Activated CD8-positive, alpha-beta memory T cell treated with anti-CD3 and anti-CD28 coated beads, Interleukin-2, amount 50 U/mL, for 24 hours (primary cell): ENCODE results near the gene MYRIP.
"Not testable (repeated sequence)": the region's sequence is repeated elsewhere in the genome, so short reads cannot be mapped to it uniquely, and the experiment has no call there.

Experiments
- DNase-seq: peaks from one replicate; pipeline ENCODE4 v3.0.0-alpha.2; 2020; ENCODE audit errors: extremely low read depth

MYRIP gene

DNA sequence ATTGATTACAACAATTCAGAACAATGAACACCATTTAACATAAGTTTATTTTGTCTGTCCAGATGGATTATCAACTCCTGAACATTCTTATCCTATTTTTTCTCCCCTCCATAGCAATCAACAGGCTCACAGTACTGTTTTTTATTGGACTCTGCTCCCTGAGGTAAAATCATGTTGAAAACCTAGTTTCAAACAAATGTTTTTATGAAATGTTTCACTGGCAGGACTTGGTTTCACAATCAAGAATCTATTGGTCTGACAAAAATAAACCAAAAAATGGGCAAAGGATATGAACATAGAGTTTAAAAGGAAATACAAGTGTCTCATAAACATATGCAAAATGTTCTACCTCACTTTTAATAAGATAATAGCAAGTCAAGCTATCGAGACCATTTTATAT is 2.6 kb upstream of the MYRIP start:
- no peak for DNase-seq

DNA sequence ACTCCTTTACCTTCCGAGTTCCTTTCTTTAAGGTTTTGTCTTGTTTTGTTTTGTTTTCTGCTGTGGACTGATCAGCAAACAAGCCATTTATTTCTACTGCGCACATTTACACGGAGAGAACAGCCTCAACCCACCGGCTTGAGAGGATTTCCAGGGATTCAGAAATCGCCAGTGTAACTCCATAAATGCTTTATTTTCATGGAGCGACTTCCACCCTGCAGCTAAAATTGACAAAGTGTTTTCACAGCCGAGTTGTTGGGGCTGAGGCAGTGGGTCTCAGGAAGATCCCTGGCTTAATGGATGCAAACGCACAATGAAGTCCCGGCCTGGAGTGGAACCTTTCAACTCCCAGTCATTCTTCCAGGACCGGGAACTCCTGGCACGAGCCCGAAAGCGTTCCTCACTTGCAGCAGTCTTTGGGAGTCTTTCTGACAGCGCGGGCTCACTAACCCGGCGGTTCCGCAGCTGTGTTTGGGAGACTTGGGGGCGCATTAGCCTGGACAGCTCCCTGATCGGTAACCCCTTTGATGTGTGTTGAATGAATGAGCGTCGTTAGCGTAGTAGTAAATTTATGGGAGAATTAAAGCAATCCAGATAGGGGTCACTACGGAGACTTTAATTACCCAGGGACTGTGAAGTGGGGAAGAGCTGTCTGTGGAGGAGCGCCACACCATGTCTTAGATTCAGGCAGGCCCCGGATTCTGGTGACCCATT is 785 bp upstream of the MYRIP start:
- DNase-seq, result no peak

DNA sequence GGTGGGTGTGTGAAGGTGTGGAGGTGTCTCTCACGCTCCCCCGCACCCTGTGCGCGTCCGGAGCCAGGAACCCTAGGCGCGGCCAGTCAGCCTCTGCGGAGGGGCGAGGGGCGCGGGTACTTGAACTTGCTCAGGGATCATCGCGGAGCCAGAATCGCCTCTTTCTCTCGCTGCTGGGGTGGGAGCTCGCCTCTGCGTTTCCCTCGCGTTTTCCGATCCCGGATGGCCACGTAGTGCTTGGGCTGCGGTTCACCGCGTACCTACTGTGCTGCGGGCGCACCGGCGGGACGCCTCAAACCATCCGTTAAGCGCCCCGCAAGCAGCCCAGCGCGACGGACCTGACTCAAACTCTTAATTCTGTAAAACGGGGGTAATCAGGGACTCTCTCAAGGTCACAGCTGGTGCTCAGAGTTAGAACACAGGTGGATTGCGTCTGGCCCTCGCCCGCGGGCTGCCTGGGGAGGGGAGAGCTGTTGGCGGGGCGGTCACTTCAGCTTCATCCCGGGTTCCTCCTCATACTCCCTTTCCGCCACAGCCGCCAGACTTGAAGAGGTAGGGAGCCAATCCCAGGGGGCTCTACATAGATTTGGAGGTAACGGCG is 686 bp downstream of the MYRIP start:
- no peak for DNase-seq

DNA sequence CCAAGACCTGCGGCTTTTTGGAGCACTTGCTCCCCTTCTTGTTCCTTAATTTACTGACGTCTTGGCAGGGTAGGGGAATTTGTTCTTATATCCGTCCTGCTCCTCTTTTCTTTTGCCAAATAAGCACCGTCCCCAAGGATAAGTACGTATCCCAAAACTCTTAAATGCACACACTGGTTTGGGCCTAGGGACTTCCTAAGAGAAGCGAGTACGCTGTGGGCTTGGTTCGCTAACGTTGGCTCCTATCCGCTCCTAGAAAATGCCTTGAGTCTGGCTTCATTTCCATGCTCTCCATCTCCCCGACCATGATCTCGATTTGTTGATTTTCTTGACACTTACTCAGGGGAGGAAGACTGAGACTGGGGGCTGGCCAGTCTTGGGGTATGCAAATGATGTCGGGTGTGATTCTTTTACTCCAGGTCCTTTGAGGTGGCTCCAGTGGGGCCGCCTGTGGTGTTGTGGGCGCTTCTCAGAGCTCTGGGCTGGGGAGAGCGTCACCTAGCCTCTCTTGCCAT is 1.3 kb downstream of the MYRIP start:
- no peak for DNase-seq

DNA sequence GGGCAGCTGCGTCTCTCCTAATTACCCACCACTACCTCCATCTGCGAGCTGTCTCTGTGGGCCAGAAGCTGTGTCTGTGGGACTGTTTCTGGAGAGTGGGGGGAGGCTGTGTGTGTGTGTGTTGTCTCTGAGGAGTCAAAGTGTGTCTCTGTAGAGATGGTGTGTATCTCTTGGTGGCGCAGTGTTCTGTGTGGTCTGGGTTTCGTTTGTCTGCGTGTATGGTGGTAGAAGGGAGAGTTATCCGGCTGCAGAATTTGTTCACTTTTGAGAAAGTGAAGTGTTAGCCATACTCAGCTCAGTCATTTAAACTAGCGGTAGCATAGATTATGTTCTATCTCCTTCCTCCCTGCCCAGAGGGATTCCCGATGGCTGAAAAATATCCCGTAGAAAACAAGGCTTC is 2.2 kb downstream of the MYRIP start:
- no peak for DNase-seq

DNA sequence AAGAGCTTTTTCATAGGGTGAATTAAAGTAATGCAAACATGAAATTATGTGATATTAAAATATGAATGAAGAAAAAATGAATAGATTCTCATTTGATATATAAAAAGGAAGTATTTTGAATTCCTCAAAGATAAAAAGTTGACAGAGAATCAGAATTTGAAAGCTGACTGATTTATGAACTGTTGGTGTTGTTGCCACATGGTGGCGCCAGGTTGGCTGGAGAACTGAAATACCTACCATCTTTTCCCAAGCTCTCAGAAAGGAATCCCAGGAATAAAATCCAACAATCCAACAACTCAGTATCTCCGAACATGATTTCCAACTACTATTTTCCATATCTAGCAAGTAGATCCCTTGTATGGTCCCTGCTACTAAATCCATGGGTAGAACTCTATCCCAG is 3.1 kb downstream of the MYRIP start:
- no peak for DNase-seq

DNA sequence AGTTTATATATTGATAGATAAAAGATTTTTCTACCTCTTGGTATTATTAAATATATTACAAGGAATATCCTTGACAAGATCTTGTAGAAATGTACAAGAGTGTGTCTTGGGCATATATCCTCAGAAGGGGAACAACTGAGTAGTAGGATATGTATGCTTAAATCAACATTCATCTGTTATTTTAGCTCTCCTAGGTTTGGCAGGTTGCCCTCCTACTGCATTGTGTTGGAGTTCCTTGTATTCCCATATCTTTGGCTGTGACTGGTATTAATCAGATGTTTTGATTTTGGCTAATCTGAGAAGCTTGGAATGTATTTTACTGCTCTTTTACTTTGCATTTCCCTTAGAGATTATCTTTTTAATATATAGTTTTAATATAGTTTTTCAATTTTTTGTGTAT is 4.6 kb downstream of the MYRIP start:
- DNase-seq, result no peak

DNA sequence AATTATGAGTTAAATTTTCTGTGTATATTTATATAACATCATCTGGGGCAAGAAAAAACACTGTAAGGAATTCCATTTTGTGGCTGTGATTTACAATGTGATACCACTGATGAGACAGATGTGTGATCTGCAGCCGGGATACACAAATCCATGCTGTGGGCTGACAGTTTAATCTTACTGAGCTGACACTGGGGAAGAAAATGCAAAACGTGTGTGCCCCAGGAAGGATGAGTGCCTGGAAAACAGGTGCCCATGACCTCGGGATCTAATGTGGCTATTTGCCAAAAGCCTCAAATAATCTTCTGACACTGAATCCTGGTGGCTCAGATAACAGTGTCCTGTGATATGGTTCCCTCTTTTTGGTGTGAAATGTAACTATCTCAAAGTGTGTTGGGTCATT is 10.5 kb downstream of the MYRIP start:
- DNase-seq, result no peak

DNA sequence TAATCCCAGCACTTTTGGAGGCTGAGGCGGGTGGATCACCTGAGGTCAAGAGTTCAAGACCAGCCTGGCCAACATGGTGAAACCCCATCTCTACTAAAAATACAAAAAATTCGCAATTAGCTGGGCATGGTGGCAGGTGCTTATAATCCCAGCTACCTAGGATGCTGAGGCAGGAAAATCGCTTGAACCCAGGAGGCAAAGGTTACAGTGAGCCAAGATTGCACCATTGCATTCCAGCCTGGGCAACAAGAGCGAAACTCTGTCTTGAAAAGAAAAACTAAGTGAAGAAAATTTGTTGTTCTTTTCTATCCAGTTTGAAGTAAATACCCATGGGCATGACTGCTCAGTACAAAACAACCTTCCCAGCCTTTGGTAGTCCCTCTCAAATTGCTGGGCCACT is 24.4 kb downstream of the MYRIP start:
- not testable (repeated sequence) for DNase-seq

DNA sequence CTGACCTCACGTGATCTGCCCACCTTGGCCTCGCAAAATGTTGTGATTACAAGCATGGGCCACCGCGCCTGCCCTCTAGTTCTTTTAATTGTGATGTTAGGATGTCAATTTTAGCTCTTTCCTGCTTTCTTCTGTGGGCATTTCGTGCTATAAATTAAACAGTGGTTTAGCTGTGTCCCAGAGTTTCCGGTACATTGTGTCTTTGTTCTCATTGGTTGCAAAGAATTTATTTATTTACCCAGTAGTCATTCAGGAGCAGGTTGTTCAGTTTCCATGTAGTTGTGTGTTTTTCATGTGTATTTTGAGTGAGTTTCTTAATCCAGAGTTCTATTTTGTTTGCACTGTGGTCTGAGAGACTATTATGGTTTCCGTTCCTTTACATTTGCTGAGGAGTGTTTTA is 30.1 kb downstream of the MYRIP start:
- DNase-seq, result no peak

DNA sequence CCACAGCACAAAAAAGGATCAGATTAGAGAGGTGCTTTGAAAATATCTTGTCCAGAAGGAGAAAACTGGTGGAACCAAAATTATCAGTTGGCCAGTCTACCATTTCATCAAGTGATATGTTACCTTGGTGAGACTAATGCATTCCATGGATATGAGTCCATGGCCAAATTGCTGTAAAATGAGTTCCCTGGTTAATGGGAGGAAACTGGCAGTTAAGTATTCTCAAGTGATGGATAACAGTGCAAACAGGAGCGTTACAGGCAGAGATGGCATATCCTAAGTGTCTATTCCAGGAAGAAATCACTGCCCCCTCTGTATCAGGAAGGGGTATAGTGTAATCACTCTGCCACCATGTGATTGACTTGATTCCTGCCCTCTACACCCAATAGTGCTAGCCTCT is 34.0 kb downstream of the MYRIP start:
- no peak for DNase-seq

DNA sequence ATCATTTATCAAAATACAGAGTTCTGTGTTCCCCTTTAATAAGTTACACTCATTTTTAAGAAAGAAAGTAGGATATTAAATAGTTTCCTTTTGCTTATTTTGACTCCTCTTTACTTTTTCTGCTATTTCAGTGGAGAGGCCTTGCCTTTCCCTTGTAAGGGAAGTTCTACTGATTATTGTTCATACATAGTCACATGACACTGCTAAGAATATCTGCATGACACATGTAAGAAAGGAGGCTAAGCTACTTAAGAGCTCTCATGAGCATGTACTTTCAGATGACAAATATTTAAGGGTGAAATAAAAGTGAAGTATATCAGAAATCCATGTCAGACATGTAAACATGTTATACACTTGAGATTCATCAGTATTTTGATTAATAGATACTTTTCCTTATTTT is 39.0 kb downstream of the MYRIP start:
- no peak for DNase-seq

DNA sequence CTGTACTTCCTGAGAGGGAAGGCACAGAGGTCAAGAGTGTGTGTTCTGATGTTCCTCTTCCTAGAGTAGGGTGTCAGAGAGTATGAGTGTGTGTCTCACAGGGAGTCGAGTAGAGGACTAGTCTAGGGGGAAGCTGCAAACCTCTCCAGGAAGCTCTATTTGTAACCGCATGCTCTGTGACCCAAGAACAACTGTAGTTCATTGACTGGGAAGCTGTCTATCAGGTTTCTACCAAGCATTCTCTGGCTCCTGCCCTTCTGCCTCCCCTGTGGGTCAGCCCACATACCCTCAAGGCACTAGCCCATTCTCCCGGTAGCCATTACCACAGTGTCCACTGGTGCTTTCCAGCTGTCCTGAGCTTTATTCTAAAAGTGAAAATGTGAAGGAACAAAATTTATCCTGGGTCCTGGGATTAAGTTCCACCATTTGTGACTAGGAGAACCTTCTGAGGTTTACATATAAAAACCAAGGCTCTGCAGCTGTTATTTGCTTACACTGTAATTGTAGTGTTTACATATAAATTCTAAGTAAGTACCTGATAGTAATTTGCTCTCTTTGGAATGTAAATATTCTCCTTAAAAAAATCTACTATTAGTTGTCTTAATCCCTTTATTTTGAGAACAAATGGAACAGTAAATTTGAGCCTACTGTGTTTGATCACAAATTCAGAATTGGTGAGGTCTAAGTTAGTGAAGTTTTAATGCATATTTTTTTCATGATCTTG is 40.7 kb downstream of the MYRIP start:
- DNase-seq, result no peak

DNA sequence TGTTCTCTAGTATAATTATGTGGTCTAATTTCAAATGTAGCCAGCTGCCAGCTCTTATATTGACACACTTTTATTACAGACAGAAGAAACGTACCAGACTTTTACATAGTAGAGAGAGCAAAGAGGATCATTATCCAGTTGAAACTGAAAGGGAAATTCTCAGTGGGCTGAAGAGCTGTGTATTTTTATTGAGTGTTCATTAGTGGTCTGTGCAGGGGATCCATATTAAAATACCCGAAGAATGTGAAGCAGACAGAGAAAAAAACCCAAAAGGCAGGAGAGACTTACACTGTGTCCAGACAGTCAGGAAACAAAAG is 41.3 kb downstream of the MYRIP start:
- no peak for DNase-seq

DNA sequence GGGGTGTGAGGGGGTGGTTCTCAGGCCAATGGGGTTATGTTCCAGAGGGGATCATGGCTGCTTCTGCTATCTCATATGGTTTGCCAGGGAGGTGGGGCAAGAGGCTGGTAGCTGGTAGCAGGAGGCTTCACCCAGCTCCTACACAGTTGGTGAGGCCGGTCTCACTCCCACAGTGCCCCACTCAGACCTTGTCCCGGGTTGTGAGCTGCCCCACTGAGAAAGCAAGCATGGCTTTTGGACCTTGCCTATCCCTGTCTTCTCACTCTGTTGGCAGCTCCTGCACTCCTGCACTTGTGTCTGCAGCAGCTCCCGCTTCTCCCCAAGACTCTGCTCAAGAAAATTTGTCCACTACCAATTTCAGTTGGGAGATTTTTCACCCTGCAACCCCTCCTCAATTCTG is 46.1 kb downstream of the MYRIP start:
- DNase-seq, result no peak

DNA sequence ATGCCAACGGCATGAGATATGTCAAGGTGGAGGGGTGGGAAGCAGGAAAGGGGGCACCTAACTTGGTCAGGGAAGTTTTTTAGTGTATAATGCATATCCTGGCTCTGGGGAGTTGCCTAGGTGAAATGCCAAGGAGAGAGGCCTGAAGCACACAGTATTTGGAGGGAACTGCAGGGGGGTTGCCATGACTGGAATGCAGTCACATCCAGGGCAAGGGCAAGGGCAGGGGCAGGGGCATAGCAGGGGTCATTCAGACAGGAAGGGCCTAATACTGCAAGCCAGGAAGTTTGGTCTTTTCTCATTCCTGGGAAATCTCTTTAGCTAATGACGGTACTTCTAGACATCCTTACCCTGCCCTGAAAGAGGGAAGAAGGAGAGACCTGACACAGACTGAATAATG is 60.5 kb downstream of the MYRIP start:
- DNase-seq, result no peak

DNA sequence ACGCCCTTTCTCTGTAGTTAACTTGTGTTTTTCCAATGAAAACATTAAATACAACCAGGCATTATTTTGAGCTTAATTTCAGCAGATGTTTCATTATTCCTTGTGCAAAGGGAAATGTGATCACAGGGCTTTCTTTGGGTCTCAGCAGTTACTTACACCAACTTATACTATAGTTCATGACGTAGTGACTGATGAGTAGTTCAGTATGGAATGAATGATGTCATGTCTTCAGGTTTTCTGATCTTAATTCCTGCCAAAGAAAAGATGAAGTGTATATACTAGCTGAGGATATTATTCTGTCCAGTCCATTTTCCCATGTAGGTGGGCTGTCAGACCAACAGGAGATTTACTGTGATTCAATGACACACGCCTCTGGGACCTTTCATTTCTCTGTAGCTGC is 61.3 kb downstream of the MYRIP start:
- DNase-seq, result no peak

DNA sequence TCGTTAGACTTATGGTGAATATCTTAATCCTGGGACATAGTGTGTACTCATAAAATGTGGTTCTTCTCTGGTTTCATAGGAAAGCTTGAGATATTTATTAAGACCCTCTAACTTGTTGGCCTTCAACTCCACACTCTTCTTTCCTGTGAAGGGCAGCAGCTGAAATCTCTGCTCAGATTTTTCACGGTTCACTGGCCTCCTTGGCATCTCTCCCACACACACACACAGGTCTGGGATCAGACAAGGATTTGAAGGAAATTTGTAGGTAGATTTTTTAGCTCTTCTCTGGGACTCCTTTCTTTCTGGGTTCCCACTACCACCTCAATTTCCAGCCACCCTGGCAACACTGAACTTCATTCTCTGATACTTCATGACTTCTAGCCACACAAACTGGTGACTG is 70.2 kb downstream of the MYRIP start:
- DNase-seq, result no peak

DNA sequence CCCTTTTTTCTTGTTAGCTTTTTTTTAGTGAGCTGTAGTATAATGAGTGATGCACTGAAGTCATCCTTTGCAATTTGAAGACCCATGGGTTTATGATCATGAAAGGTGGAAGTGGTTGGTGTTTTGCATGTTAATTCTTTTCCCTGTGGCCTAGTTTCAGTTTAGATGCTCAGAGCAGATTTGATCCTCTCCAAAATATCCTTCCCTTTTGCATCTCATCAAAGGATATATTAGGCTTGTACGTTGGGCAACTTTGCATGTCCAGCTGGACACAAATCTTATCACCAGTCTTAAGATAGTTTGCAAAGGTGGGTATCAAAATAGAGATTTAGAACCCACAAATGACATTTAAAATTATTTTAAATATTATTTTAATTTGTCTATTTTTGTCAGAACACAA is 72.7 kb downstream of the MYRIP start:
- DNase-seq, result no peak

DNA sequence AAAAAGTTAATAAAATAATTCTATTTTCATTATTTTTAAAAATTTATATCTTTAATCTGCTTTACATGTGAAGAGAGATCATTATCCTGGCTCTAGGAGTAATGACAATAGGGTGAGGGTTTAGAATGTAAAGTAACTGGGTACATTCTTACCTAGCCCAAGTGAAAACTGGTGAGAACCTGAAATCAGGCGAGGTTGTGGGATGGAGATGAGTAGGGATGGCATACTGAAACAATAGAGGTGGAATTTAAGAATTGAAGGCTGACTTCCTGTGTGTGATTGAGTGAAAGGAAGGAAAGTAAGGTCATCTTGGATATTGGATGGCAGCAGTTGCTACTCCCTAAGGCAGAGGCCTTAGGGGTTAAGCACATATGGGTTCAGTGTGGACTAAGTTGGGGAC is 82.7 kb downstream of the MYRIP start:
- no peak for DNase-seq

DNA sequence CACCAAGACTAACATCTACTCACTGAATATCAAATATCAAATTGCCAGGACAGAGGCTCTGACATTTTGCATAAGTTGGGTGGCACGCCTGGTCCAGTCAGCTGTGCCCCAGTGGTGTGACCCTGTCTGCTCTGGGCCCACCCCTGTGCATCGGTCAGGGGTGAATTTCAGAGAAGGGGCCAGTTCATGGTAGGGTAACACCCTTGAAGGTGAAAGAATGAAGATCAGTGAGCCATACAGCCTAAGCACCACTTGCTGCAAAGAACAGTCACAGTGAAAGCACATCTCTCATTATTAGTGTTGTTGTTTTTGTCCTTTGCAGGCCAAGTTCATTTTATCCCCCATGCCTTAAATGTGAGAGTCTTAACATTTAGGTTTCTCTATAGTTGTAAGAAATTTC is 86.8 kb downstream of the MYRIP start:
- no peak for DNase-seq

DNA sequence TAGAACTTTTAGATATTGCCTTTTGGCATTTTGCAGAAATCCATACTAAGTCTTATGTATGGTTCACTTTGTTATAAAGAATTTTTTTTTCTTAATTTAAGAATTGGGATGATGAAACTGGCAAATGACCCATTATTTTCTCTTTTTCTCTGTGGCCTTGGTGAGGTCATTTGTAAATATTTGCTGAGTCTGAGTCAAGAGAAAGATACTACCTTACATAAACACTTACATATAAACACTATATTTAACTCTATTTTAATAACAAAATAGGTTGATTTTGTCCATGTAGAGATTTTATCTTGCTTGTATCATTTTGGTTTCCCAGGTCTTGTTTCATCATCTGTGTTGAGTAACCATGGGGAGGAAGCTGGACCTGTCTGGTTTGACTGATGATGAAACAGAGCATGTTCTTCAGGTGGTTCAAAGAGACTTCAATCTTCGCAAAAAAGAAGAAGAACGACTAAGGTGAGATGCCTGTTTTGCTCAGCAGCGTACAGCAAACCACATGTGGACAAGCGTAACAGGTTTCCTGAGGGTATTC is 91.1 kb downstream of the MYRIP start:
- DNase-seq, result no peak

DNA sequence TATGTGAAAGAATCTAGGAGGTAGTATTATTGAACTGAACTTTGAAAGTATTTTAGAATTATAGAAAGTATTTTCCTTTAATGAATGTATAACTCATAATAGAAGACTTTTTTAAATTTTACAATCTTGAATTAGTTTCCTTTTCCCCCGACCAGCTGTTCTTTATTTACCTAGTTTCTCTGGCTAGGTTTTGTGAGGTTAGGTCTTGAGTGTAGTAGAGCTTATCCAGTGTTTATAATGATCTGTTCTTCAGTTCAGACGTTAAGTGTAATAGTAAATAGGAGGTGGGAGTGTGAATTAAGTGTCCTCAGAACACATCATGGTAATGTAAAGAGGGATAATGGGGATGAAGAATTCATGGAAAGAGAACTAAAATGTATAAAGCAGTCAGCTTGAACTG is 93.8 kb downstream of the MYRIP start:
- DNase-seq, result no peak
